Cardiac fibroblast (primary cell): Measurements from ENCODE around the gene AKAP8.

Experiments
- DNase-seq, 2 donors: peaks; one replicate each; pipeline versions ENCODE4 v3.0.0 to v3.0.0-alpha.2; 2010; ENCODE audit warnings: low read depth in 2 of 2
- H3K4me3 ChIP-seq, 2 donors: replicated peaks in 1 of 2; 1 replicate in 1 of 2; 2 replicates in 1 of 2; pipeline ENCODE4 v1.5.1; 2011; ENCODE audit warnings: low read depth in 2 of 2, low read length in 2 of 2, mild to moderate bottlenecking in 2 of 2, moderate library complexity in 1 of 2
- TF ChIP-seq, protein P1 (sequence below): IDR thresholded peaks from one replicate; pipeline ENCODE4 v1.5.1; 2011; ENCODE audit warnings: low read depth, mild to moderate bottlenecking, low read length, inconsistent platforms

AKAP8 gene

DNA sequence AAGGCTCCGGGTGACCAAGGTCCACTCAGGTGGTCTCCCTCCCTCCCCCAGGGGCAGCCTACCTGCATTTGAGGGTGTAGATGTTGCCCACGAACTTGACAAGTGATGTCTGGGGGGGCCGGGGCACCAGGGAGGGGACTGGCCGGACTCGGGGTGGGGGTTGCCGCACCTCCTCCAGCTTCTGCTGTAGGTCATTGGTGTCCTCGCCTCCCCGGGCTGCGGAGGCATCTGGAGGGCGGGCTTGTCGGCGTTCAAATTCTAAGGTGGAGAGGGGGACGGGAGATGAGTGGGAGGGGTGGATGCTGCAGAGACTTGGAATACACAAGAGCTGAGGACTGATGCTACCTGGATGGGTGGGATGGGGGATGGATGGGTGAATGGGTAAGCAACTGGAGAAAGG is 44.5 kb upstream of the AKAP8 start:
- no peak for DNase-seq
- TF ChIP-seq, protein P1, sequence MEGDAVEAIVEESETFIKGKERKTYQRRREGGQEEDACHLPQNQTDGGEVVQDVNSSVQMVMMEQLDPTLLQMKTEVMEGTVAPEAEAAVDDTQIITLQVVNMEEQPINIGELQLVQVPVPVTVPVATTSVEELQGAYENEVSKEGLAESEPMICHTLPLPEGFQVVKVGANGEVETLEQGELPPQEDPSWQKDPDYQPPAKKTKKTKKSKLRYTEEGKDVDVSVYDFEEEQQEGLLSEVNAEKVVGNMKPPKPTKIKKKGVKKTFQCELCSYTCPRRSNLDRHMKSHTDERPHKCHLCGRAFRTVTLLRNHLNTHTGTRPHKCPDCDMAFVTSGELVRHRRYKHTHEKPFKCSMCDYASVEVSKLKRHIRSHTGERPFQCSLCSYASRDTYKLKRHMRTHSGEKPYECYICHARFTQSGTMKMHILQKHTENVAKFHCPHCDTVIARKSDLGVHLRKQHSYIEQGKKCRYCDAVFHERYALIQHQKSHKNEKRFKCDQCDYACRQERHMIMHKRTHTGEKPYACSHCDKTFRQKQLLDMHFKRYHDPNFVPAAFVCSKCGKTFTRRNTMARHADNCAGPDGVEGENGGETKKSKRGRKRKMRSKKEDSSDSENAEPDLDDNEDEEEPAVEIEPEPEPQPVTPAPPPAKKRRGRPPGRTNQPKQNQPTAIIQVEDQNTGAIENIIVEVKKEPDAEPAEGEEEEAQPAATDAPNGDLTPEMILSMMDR: no peak
- H3K4me3 ChIP-seq: no peak overlapping the region

DNA sequence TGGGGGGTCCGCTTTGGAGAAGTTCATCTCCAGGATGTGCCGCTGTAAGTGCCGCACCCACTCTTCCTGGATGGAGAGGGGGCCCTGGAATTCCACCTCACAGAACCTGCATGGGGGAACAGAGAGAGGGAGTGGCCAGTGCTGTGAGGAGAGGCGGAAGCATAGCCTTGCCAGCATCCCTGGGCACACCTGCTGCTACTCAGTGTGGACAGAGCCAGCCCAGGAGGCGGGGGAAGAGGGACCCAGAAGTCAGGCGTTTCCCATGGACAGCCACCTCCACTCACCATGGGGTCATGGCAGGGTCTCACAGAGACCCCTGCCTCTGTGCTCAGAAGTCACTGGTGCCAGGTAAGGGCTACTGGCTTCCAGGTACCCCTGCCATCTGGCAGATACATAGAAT is 43.5 kb upstream of the AKAP8 start:
- TF ChIP-seq, protein P1: no peak
- DNase-seq: no peak

DNA sequence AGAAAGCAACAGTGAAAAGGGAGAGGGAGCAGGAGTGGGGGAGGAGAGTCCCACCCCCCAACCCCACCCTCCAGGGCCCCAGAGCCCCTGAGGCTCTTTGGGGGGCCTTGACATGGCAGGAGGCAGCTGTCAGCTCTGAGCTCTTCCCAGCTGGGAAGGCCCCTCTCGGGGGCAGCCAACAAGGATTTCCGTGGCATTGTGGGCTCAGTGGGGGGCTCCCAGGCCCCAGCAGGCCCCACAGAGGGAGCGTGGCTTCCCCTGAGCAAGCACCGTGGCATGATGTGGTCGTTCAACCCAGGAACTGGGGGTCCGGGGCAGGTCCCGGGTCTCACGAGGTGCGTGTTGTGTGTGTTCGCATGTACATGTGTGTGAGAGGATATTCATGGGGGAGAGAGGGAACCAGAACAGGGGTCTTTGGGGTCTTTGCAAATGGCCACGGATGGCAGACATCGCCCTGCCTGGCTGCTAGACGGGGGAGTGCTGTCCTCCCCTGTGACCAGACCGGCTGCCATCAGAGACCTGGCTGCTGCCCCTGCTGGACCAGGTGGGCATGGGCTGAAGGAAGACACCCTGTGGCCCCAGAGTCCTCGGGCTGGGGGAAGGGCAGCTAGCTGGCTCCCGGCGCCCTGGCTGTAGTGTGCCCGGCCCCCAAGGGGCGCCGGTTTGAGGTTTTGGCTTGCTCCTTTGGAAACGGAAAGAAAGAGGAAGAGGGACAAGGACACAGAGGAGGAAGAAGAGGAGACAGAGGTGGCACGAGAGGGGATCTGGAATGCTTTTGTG is 42.9 kb upstream of the AKAP8 start:
- no peak for DNase-seq
- TF ChIP-seq, protein P1: no peak
- no peak overlapping the region for H3K4me3 ChIP-seq

More for the DNA sequence above, 43.5 kb upstream of the AKAP8 start:
- no peak overlapping the region for H3K4me3 ChIP-seq

DNA sequence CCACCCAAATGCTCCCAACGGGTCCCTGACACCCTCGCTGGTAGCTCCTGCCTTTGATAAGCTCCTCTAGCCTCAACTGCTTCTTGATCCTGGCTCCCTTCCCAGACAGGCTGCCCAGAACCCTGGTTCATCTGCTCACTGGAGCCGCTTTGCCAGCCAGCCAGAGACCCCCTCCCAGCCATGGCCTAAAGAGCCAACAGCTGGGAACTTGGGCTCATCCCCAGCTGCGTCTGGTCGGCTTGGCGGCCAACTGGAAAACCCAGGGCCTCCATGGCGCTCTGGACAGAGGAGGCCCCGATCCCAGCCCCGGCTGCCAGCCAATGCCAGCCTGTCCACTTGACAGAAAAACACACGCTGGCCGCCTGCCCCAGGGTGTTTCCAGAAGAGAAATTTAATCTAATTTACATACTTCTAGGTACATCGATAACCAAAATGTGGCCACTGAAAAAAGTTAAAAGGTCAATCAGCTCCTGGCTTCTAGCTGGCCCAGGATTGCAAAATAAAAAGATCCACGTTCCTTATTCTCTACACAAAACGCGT is 42.2 kb upstream of the AKAP8 start:
- H3K4me3 ChIP-seq: no peak overlapping the region
- TF ChIP-seq, protein P1: no peak
- no peak for DNase-seq

DNA sequence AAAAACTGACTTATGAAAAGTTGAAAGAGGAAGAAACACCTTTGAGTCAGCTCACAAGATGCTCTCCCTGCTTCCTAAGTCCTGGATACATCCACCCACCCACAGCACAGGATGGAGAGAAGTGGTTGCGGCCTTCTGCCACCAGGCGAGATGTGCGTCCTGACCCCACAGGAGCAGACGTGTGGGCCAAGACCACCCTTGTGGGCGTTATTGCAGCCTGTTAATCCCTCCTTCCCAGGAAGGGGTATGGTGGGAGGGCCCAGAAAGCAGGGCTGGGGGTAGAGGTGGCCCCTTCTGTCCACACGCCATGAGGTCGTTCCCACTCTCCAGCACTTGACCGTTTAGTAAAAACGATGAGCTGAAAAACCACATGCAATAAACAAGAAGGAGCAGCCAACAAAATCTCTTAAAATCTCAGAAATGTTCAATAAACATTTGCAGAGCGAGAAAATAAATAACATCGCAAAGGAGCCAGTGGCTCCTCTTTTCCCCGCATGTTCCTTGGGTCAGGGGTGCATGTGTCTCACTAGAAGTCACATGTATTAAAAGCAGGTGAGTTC is 41.6 kb upstream of the AKAP8 start:
- no peak overlapping the region for H3K4me3 ChIP-seq
- DNase-seq: no peak
- TF ChIP-seq, protein P1: no peak

DNA sequence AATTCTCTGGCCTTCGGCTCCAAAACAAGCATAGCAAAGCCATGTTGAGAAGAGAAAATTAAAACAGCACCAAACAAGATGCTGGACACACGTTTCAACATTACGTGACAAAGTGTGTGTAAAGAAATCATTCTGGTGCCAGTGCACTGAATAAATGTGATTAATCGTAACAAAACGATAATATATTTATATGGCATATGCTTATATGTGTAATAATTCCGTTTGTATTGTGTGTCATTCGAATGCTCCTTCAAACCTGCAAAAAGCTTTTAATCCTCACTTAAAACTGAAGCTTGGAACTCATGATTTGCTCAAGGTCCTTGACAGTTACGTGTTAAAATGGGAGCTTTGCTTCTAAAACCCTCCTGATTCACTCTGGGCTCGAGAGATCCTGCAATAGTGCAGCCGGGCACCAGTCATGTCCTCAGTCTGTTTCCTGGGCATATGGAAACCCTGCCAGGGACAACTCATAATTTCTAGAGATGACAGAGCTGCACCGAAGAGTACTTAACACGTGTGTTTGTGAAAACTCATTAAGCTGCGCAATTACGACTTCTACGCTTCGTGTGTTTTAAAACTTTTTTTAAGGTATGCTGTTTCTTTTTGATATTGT is 39.9 kb upstream of the AKAP8 start:
- peak overlapping the region; percentile 50 to 56 for H3K4me3 ChIP-seq
- TF ChIP-seq, protein P1: no peak
- DNase-seq: peak in 1 of 2 donors; percentile 28
